OCI-LY1 (cell line): ENCODE results near the gene HOXC5.

Source experiments
- H2AFZ ChIP-seq: fragments of 200-600 bp; sonication (generic), shearing (Covaris generic); 2 replicates; pipeline ENCODE4 v1.6.0; 2014; ENCODE audit warnings: antibody characterized with exemption, mild to moderate bottlenecking, low read length
- H3F3A ChIP-seq: fragments of 200-600 bp; sonication (generic), shearing (Covaris generic); 2 replicates; pipeline ENCODE4 v1.6.0; 2014; ENCODE audit warnings: mild to moderate bottlenecking, antibody characterized with exemption, low read length, moderate library complexity; ENCODE audit not compliant: insufficient read depth
- H3K27ac ChIP-seq: fragments of 200-600 bp; sonication (generic); 2 replicates; pipeline ENCODE4 v1.5.1; 2014; ENCODE audit warnings: low read length, mixed run types, mild to moderate bottlenecking, low read depth; ENCODE audit not compliant: poor library complexity, severe bottlenecking
- H3K27me3 ChIP-seq: fragments of 200-600 bp; sonication (generic); 2 replicates; pipeline ENCODE4 v1.6.0; 2014; ENCODE audit warnings: antibody characterized with exemption, mild to moderate bottlenecking, low read length, moderate library complexity; ENCODE audit not compliant: insufficient read depth
- H3K36me3 ChIP-seq: fragments of 200-600 bp; sonication (generic); 2 replicates; pipeline ENCODE4 v1.6.1; 2014; ENCODE audit warnings: mild to moderate bottlenecking, antibody characterized with exemption, low read length, moderate library complexity, mixed read lengths; ENCODE audit not compliant: insufficient read depth
- H3K4me1 ChIP-seq: fragments of 200-600 bp; sonication (generic); 2 replicates; pipeline ENCODE4 v1.5.1; 2014; ENCODE audit warnings: mild to moderate bottlenecking, low read length, moderate library complexity; ENCODE audit not compliant: insufficient read depth, severe bottlenecking
- H3K4me2 ChIP-seq: fragments of 200-600 bp; sonication (generic), shearing (Covaris generic); 2 replicates; pipeline ENCODE4 v1.6.1; 2014; ENCODE audit warnings: low read length
- H3K4me3 ChIP-seq: fragments of 200-600 bp; sonication (generic); 2 replicates; pipeline ENCODE4 v1.5.1; 2014; ENCODE audit warnings: low read length, low read depth, mild to moderate bottlenecking, mixed read lengths; ENCODE audit not compliant: poor library complexity, severe bottlenecking
- H3K79me2 ChIP-seq: fragments of 200-600 bp; shearing (Covaris generic); 2 replicates; pipeline ENCODE4 v1.6.1; 2016; ENCODE audit warnings: mixed run types, low read length, mixed read lengths; ENCODE audit not compliant: insufficient read depth
- H3K9ac ChIP-seq: fragments of 200-600 bp; sonication (generic), shearing (Covaris generic); 2 replicates; pipeline ENCODE4 v1.6.1; 2014; ENCODE audit warnings: mild to moderate bottlenecking, low read length, mixed read lengths
- H3K9me2 ChIP-seq: fragments of 200-600 bp; sonication (generic), shearing (Covaris generic); 2 replicates; pipeline ENCODE4 v1.6.1; 2014; ENCODE audit warnings: low read depth, mild to moderate bottlenecking, low read length, mixed read lengths
- H3K9me3 ChIP-seq: fragments of 200-600 bp; shearing (Covaris generic); 2 replicates; pipeline ENCODE4 v1.6.1; 2014; ENCODE audit warnings: low read length, mixed read lengths
- H4K20me1 ChIP-seq: fragments of 200-600 bp; sonication (generic), shearing (Covaris generic); 2 replicates; pipeline ENCODE4 v1.6.0; 2016; ENCODE audit warnings: mild to moderate bottlenecking, low read length; ENCODE audit not compliant: insufficient read depth
- EZH2 ChIP-seq: fragments of 200-600 bp; sonication (generic), shearing (Covaris generic); IDR thresholded peaks from 2 replicates; pipeline ENCODE4 v1.8.0; 2017; ENCODE audit warnings: borderline replicate concordance, mixed run types, mild to moderate bottlenecking, antibody characterized with exemption, low read length, moderate library complexity, mixed read lengths
- TF ChIP-seq, protein P1 (sequence below): fragments of 200-600 bp; sonication (generic), shearing (Covaris generic); IDR thresholded peaks from 2 replicates; pipeline ENCODE4 v1.5.1; 2017; ENCODE audit warnings: mild to moderate bottlenecking, antibody characterized with exemption, low read length, moderate library complexity, mixed read lengths

HOXC5 gene

GRCh38 chr12:53986686-53987483 is 46.0 kb upstream of the HOXC5 start:
- Histone ChIP-seq H3K4me3 (no peak overlapping the region), H2AFZ (no peak overlapping the region), H3F3A (no peaks in the 10 kb centered on the region), H3K36me3 (no peaks in the 10 kb centered on the region), H4K20me1 (no peaks in the 10 kb centered on the region), H3K79me2 (no peaks in the 10 kb centered on the region), H3K9me3 (no peaks in the 10 kb centered on the region), H3K4me2 (no peak overlapping the region), H3K9me2 (no peaks in the 10 kb centered on the region), H3K27ac (no peak overlapping the region), H3K27me3 (peaks cover 6% of the 10 kb centered on the region), H3K9ac (no peak overlapping the region), H3K4me1 (peaks cover 7% of the 10 kb centered on the region)
- no peak for TF ChIP-seq EZH2
- TF ChIP-seq, protein P1, sequence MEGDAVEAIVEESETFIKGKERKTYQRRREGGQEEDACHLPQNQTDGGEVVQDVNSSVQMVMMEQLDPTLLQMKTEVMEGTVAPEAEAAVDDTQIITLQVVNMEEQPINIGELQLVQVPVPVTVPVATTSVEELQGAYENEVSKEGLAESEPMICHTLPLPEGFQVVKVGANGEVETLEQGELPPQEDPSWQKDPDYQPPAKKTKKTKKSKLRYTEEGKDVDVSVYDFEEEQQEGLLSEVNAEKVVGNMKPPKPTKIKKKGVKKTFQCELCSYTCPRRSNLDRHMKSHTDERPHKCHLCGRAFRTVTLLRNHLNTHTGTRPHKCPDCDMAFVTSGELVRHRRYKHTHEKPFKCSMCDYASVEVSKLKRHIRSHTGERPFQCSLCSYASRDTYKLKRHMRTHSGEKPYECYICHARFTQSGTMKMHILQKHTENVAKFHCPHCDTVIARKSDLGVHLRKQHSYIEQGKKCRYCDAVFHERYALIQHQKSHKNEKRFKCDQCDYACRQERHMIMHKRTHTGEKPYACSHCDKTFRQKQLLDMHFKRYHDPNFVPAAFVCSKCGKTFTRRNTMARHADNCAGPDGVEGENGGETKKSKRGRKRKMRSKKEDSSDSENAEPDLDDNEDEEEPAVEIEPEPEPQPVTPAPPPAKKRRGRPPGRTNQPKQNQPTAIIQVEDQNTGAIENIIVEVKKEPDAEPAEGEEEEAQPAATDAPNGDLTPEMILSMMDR = no peak

DNA sequence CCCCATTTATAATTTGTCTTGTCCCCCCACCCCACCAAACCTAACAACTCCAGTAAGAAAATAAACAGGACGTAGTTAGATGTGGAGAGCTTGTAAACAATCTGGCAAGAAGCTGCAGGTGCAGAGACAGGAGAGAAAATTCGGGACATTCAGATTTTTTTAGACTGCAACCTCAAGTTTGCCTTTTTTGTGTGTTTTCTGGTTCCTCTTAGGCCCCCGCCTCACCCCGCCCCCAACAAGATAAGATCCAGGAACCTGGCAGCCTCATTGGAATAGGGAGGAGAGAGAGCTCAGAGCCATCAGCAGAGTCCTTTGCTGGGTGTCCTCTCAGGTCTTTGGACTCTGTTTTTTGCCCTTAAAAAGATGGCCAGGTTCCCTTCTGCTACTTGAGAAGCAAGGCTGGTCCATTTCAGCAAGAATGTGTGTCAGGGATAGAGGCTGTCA is 45.0 kb upstream of the HOXC5 start:
- Histone ChIP-seq H3K9ac (no peak overlapping the region), H3K79me2 (no peaks in the 10 kb centered on the region), H3K27me3 (peaks cover 6% of the 10 kb centered on the region), H3K4me2 (no peak overlapping the region), H3K9me3 (no peaks in the 10 kb centered on the region), H3K27ac (no peak overlapping the region), H3K9me2 (no peaks in the 10 kb centered on the region), H3K4me1 (peaks cover 7% of the 10 kb centered on the region), H3K36me3 (no peaks in the 10 kb centered on the region), H4K20me1 (no peaks in the 10 kb centered on the region), H2AFZ (no peak overlapping the region), H3K4me3 (no peak overlapping the region), H3F3A (no peaks in the 10 kb centered on the region)
- TF ChIP-seq, protein P1 = no peak
- TF ChIP-seq EZH2 = no peak

DNA sequence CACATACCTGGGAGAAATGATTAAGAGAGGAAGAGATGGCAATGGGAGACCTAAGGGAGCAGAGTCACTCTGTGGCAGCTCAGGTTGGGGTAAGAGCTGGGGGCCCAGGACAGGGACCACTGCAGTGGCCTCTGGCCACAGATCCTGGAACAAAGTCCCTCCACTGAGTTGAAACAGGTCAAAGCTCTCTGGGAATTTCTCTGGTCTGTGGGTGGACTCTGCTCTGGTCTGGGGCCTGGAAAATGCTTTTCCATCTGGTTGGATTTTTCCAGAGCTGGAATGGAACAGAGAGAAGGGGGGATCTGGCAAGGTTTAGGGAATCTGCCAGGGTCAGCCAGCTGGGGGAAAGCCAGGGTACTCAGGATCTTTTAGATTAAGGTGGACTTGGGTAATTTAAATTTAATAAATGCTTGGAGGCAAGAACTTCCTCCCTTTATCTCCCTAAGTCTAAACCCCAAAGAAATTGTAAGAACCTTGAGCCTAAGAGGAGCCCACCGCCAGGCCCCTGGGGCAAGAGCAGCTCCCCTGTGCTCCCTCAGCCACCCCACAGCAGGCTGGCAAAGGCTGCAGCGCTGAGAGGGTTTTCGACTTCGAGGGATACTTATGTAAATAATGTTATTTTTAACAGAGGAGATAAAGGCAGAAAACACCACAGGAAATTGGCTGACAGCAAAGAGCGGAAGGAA is 44.2 kb upstream of the HOXC5 start:
- peaks cover 6% of the 10 kb centered on the region; the same call in 1 of the 2 replicates for H3K27me3 ChIP-seq
- no peaks in the 10 kb centered on the region for H3F3A ChIP-seq
- no peaks in the 10 kb centered on the region for H4K20me1 ChIP-seq
- H3K9ac ChIP-seq = no peak overlapping the region
- no peaks in the 10 kb centered on the region for H3K9me2 ChIP-seq
- TF ChIP-seq, protein P1 = no peak
- TF ChIP-seq EZH2 = no peak
- no peaks in the 10 kb centered on the region for H3K36me3 ChIP-seq
- no peak overlapping the region for H3K27ac ChIP-seq
- H2AFZ ChIP-seq = no peak overlapping the region
- no peak overlapping the region for H3K4me2 ChIP-seq
- H3K4me3 ChIP-seq = no peak overlapping the region
- no peaks in the 10 kb centered on the region for H3K9me3 ChIP-seq
- peaks cover 7% of the 10 kb centered on the region for H3K4me1 ChIP-seq
- H3K79me2 ChIP-seq = no peaks in the 10 kb centered on the region
